ENCODE measurements around the gene UBE2E2. TPM values are rescaled to one million over a fixed set of nuclear protein-coding genes. Genes with fewer than 3 reads are reported as not detected.

UBE2E2 gene
- total RNA-seq, 1 donor from 2014 or later, result 54.2 TPM

GRCh38 chr3:23459889-23460546 lies 256.9 kb downstream of the UBE2E2 start:
- DNase-seq (ENCODE audit: low spot score in 2 of 2) (no peak), FAIRE-seq (no peak)

GRCh38 chr3:23461069-23461468 lies 257.9 kb downstream of the UBE2E2 start:
- DNase-seq (ENCODE audit: low spot score in 2 of 2) (no peak), FAIRE-seq (no peak)

- no peak for DNase-seq (ENCODE audit: low spot score in 2 of 2)
- no peak for FAIRE-seq
Measured at GRCh38 chr3:23463791-23464190, 260.7 kb downstream of the UBE2E2 start.

GRCh38 chr3:23465569-23465968 lies 262.4 kb downstream of the UBE2E2 start:
- no peak for DNase-seq (ENCODE audit: low spot score in 2 of 2)
- no peak for FAIRE-seq

- DNase-seq (ENCODE audit: low spot score in 2 of 2), result no peak
- FAIRE-seq, result no peak
Measured at GRCh38 chr3:23468203-23468602, 265.1 kb downstream of the UBE2E2 start.

GRCh38 chr3:23474580-23475357 lies 271.6 kb downstream of the UBE2E2 start:
- DNase-seq (ENCODE audit: low spot score in 2 of 2), result no peak
- no peak for FAIRE-seq

- FAIRE-seq (no peak), DNase-seq (ENCODE audit: low spot score in 2 of 2) (no peak)
Measured at GRCh38 chr3:23475446-23475845, 272.3 kb downstream of the UBE2E2 start.

- no peak for DNase-seq (ENCODE audit: low spot score in 2 of 2)
- no peak for FAIRE-seq
Measured at GRCh38 chr3:23479026-23479425, 275.9 kb downstream of the UBE2E2 start.

- DNase-seq (ENCODE audit: low spot score in 2 of 2) (no peak), FAIRE-seq (no peak)
Measured at GRCh38 chr3:23479615-23480328, 276.6 kb downstream of the UBE2E2 start.

GRCh38 chr3:23480329-23480714 lies 277.2 kb downstream of the UBE2E2 start:
- peak in 1 of 2 donors; percentile 8 for DNase-seq (ENCODE audit: low spot score in 2 of 2)
- FAIRE-seq, result no peak

GRCh38 chr3:23481011-23481615 lies 278.0 kb downstream of the UBE2E2 start:
- DNase-seq (ENCODE audit: low spot score in 2 of 2) (no peak), FAIRE-seq (no peak)

- FAIRE-seq (no peak), DNase-seq (ENCODE audit: low spot score in 2 of 2) (no peak)
Measured at GRCh38 chr3:23481616-23482278, 278.6 kb downstream of the UBE2E2 start.

GRCh38 chr3:23484386-23484785 lies 281.3 kb downstream of the UBE2E2 start:
- no peak for DNase-seq (ENCODE audit: low spot score in 2 of 2)
- FAIRE-seq, result no peak

- FAIRE-seq (no peak), DNase-seq (ENCODE audit: low spot score in 2 of 2) (no peak)
Measured at GRCh38 chr3:23485922-23486321, 282.8 kb downstream of the UBE2E2 start.

- DNase-seq (ENCODE audit: low spot score in 2 of 2), result no peak
- FAIRE-seq, result no peak
Measured at GRCh38 chr3:23487015-23487414, 283.9 kb downstream of the UBE2E2 start.

- no peak for FAIRE-seq
- no peak for DNase-seq (ENCODE audit: low spot score in 2 of 2)
Measured at GRCh38 chr3:23488618-23489017, 285.5 kb downstream of the UBE2E2 start.

- DNase-seq (ENCODE audit: low spot score in 2 of 2), result no peak
- no peak for FAIRE-seq
Measured at GRCh38 chr3:23489300-23490158, 286.4 kb downstream of the UBE2E2 start.

GRCh38 chr3:23490459-23490858 lies 287.3 kb downstream of the UBE2E2 start:
- DNase-seq (ENCODE audit: low spot score in 2 of 2), result no peak
- no peak for FAIRE-seq

GRCh38 chr3:23492057-23492456 lies 288.9 kb downstream of the UBE2E2 start:
- FAIRE-seq, result no peak
- DNase-seq (ENCODE audit: low spot score in 2 of 2), result no peak

GRCh38 chr3:23493889-23494288 lies 290.8 kb downstream of the UBE2E2 start:
- no peak for DNase-seq (ENCODE audit: low spot score in 2 of 2)
- no peak for FAIRE-seq

Data from frontal cortex (tissue), 4 donors.